ENCODE measurements around the gene SNCAIP.
"Not testable (repeated sequence)": the region's sequence is repeated elsewhere in the genome, so short reads cannot be mapped to it uniquely, and the experiment has no call there.

The SNCAIP gene

DNA sequence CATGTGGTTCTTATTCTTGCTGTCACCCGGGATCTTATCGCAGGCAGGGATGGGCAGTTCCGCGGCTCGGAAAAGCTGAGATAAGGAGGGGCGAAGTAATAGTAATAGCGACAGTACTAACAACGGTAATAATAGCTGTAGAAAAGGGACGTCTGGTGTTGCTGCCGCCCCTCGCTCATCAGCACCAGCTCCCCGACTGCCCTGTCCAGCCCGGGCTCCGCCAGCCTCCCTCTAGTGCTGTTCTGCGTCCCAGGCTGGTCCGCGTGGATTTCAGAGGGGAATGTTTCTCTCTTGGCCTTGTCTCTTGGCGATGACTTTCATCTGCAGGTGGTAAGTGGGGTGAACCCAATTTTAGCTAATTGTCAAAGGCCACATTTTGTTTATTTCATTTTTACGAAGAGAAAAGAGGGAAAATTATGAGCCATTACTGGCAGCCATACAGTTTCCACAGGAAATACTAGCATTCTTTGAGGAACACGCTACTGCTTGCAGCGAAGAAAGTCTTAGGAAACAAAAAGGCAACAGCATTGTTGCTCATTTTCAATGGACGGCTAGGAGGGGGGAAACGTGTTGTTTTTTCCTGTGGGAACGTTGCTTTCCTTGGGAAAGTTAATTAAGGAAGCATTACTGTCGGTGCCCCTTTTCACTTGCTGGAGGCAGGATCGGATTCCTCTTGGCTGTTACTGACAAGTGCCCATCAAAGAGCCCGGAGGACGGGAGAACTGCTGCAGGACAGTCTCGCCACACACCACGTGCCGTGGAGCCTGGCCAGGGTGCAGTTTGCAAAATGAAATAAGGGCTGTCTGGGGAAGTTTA is 762 bp downstream of the SNCAIP start:
- DNase-seq (ENCODE audit: extremely low read depth in 1 of 2, low read depth in 1 of 2) = no peak

DNA sequence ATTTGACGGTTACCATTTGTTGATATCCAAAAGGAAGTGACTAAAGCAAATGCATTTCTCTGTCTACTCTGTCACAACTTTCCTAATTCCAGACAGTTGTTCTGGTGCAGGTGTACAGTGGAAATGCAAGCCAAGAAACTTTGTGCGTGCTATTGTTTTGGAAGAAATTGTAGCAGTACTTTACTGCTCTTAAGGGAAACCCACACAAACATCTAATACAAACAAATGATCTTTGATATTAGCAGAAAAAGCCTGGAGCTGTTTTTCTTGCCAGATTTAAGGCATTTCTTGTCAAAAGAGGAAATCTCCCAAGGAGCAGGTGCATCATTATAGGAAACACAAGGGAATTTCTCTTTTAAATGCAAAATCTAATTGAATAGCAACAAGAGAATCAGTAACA is 2.0 kb downstream of the SNCAIP start:
- DNase-seq (ENCODE audit: extremely low read depth in 1 of 2, low read depth in 1 of 2) = no peak

DNA sequence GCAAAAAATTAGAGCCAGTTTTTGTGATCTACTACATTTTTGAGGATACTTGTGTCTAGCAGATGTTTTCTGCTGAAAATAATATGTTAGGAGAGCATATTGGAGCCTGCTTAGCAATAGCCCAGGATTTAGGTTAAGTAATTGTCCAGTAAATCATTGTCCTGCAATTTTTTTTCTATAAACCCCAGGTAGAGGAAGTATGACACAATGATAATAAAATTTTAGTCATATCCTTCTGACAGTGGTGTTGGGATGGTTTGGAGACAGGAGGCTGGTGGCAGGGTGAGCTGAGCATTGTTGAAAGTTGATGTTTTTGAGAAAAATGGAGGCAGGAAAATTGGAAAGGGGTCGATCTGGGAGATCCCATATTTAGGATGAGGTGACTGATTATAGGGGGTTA is 3.5 kb downstream of the SNCAIP start:
- DNase-seq (ENCODE audit: extremely low read depth in 1 of 2, low read depth in 1 of 2) = no peak

DNA sequence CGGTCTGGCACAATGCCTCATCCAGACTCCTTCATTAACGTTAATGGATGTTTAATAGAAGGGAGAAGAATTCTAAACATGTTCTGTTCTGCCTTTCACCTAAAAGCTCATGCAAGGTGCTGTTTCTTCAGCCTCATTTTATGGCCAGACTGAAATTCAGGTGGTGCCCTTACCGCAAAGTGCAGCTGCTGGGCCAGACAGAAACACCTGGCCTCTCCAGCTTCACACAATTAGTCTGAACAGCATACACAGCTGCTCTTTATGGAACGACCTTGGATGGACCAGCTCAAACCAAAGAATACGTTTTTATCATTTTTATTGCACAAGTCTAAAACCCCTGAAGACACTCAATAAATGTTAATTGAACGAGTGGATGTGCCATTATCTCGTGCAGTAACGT is 4.6 kb downstream of the SNCAIP start:
- no peak for DNase-seq (ENCODE audit: extremely low read depth in 1 of 2, low read depth in 1 of 2)

DNA sequence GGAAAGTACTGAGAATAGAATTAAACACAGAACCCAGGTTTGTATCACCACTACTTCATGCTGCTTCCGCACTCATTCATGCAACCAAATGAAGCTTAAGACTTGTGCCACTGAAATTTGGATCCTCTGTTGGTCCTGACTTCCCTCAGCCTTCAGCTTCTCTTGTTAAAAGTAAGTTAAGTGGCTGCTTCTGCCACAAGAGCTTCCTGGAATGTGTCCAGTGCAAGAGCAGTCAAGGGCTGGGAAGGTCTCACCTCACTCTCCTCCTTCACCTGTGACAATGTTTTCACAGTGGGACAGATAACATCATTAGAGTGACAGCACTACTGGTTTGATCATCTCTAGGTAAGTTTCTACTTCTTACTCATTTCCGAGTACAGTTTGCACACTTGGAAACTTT is 7.9 kb downstream of the SNCAIP start:
- no peak for DNase-seq (ENCODE audit: extremely low read depth in 1 of 2, low read depth in 1 of 2)

DNA sequence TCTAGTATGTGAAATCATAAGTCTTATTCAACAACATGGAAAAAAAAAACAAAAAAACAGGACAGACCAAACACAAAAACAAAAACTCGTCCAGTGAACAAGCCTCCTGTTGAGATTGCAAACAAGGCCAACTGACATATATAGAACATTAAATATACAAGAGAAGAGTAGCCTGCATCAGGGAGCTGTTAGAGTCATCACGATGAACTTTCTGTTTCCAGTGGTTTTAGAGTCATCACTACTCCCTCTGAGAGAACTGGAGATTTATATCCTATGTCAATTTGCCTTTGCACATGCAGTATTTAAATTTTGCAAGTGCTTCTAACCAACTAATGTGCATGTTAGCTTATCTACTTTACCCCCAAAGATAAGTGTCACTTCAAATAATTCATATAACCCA is 9.9 kb downstream of the SNCAIP start:
- no peak for DNase-seq (ENCODE audit: extremely low read depth in 1 of 2, low read depth in 1 of 2)

DNA sequence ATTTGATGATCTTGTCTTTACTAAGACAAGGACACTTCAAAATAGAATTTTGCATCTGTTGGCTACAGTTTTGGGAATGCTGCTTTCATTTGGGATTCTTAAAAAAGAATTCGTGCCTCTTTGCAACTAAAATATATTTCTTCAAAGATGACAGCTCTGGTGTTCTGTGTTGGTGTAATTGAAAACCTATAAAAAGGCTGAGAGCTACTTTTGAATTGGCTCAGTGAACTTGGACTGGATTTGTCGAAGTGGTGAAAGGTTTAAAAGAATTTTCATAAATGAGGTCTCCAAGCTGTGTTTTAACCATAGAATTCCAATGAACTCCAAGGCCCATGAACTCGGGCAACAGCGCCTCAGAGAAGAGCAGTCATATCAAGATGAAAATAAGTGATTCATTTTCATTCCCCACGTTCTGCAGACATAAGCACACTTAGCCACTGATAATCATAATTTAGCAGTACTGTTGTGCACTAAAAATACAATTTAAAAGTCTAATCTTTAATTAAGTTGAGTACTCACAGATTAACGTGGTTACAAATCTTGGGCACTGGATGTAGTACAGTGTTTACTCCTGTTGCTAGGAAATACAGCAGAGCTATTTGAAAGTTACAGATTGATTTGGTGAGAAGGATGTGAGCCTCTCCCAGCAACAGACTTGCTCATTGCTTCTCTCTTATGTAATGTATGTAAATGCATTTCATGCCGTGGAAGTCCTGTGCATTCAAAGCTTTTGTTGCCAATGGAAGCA is 10.9 kb downstream of the SNCAIP start:
- DNase-seq (ENCODE audit: extremely low read depth in 1 of 2, low read depth in 1 of 2) = no peak

DNA sequence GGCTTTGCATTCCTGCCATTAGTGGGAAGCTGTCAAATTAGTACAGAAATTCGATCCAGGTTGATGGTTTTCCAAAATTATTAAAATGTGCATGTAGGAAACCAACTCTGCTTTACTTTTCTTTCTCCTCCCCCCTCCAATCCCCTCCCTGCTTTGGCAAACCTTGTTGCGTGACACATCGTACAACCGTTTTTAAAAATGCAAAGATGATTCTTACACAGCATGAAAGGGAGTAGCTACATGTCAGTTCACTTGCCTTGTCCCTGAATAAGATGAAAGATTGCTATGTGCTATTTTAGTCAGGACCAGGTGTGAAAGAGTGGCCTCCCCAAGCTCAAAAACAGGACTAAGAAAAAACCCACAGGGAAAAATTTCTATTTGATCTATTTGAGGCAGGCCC is 11.7 kb downstream of the SNCAIP start:
- DNase-seq (ENCODE audit: extremely low read depth in 1 of 2, low read depth in 1 of 2) = no peak

DNA sequence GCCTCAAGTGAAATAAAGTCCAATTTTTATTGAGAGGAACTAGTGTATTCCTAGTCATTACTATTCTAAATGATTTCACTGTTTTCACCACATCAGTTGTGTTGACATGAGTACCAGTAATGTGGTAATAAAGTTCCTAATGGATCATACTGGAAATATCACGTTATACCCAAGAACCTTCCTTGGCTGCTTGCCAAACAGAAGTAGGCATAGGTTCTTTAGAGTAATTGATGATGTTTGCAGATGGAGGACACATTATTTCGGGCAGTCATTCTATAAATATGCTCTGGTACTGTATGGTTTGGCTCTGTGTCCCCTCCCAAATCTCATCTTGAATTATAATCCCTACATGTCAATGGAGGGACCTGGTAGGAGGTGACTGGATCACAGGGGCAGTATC is 15.1 kb downstream of the SNCAIP start:
- no peak for DNase-seq (ENCODE audit: extremely low read depth in 1 of 2, low read depth in 1 of 2)

DNA sequence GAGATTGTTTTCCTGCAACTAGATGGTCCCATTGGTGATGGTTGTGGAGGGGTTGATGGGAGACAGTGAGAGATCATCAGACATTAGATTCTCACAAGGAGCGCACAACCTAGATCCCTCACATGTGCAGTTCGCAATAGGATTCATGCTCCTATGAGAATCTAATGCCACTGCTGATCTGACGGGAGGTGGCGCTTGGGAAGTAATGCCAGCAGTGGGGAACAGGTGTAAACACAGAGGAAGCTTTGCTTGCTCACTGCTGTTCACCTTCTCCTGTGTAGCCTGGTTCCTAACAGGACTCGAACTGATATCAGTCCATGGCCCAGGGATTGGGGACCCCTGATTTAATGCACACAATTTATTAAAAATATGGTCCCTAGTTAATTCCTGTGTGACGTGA is 18.8 kb downstream of the SNCAIP start:
- DNase-seq (ENCODE audit: extremely low read depth in 1 of 2, low read depth in 1 of 2) = no peak

DNA sequence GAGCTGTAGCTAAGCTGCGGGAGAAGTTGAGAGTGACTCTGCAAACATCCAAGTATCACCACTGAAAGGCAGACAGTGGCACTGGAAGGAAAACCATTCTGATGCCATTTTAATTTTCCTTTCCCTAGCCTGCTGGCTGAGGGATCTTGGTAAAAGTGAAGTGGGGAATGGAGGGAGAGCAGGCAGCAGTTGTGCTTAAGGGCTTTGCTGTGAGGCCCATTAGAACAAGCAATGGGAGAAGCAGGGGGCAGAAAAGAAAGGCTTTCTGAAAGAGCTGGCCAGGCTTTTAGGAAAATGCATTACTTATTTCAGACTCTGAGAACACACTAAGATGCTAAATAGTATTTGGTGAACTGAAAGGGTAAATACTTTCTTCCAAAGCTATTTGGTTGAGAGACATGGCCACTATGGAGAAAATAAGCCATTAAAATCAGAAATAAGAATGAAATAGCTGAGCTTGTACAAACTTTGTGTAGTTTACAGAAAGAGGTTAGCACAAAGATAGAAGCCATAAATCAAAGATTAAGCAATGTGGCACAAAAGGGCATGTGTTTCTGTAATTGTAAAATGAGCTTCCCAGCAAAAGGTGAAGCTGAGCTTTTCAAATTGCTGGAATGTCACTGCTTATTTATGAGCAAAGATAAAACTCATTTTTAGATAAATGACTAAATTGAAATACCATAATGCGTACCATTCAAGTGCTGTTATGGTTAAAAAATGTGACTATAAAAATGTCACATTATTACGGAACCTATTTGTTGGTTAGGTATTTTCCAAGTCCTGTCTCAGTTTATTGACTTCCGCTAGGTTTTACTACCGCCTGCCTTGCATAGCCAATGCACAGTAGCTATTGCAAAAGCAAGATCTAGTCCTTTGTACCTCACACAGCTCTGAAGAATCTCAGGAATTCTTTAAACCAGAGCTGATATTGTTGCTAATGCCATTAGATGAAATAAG is 20.8 kb downstream of the SNCAIP start:
- DNase-seq (ENCODE audit: extremely low read depth in 1 of 2, low read depth in 1 of 2) = no peak

DNA sequence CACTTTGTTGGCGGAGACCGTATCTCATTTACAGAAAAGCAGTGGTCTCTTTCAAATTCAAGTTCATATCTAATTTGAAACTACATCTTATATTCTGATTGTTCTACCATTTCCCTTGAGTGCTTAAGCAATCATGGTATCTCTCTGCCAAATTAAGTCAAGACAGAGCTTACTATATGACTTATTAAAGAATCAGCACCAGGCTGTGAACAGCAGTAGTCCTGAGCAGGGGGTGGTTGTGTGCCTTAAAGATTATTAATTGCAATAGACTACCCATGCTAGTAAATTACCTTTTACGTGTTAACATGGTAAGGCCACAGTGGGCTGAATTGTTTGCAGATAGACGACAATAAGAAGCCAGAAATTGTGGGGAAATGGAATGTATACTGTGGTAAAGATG is 21.5 kb downstream of the SNCAIP start:
- no peak for DNase-seq (ENCODE audit: extremely low read depth in 1 of 2, low read depth in 1 of 2)

DNA sequence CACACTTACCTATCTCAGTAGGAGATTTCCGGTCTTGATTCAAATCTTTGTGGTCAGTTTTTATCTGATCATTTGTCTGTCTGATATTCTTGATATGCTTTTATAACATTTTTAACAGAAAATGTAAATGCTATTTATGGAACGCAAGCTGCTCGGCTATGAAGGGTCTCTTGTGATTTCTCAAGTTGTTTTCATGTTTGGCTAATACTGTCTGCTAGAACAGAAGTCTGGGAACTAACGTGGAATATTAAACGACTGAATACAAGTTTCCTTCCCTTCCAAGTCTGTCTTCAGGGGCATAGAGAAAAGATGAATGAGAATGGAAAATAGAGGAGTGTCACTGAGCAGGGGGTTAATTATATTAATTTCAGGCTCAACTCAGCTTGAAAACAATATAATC is 27.6 kb downstream of the SNCAIP start:
- DNase-seq (ENCODE audit: extremely low read depth in 1 of 2, low read depth in 1 of 2) = no peak

DNA sequence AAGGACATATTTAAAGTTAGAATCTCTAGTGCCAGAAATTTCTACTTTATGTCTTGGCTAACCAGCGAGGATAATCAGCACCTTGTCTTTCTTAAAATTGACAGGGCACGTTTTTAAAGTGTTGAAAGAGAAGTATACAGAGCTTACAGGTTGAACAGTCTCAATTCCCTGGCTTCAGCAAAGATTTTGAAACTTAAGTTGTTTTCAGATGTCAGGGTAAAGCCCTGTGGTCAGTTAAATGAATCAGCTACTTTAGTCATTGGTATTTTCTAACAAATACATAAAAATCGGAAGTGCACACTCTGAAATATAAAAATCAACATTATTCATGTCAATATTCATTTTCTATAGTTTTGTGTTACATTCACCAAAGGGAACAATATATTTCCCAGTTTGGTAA is 29.1 kb downstream of the SNCAIP start:
- no peak for DNase-seq (ENCODE audit: extremely low read depth in 1 of 2, low read depth in 1 of 2)

DNA sequence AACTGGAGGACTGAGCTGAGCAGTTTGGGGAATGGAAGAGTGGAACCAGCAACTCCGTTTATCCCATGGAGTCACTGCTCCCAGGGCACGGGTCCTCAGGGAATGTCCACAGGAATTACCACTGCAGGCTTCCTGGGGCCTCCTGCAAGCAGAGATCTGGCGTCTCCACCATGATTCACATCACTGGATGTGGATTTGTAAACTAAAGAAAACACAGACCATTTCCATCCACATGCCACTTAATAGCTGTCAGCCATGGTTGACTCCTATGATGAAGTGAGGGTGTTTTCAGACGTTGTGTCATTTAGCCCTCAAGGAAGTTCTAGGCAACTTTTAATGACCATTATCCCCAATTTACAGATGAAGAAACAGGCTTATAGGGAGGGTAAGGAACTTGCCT is 30.2 kb downstream of the SNCAIP start:
- DNase-seq (ENCODE audit: extremely low read depth in 1 of 2, low read depth in 1 of 2) = no peak

DNA sequence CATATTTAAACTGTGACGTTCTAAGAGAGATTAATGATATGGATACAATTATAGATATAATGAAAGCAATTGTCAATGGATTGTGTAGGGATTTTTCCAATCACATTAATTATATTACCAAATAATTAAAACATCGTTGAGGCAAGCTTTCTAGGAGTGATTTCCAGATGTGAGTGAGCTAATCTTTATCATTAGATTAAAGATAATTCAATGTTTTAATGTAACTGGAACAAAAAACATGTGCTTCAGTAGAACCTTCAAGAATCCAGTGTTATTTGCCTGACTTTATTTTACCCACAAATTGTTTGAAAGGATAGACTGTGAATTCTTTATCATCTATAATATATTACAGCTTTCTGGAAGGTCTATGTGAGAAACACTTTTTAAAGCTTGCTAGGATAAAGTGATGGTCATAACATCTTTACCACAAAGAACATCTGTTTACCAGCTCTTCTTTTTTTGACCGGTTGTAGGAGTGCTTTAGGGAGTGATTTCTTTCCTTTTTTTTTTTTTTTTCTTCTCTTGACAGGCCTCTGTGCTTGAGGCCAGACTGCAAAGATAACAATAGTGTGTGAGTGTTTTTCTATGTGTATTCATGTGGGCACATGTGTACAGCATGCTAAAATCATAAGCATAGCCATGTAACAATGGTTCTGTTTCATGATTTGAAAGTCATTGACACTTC is 35.0 kb downstream of the SNCAIP start:
- DNase-seq (ENCODE audit: extremely low read depth in 1 of 2, low read depth in 1 of 2) = no peak

DNA sequence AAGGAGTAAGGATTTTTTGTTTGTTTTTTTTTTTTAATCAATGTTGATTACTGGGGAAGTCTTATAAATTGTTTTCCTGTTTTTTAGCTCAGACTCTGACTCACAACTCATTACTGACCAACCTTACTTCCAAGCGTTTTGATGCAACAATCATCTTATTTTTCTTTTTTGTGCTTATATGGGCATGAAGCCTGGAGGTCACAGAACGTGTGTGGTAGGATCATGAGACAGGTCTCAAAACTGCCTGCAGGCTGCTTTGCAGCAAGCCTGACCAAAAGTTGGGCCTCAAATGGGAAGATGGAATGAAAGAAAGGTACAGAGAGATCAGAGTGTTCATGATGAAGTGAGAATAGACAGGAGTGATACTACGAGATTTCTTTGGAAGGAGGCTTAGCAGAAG is 38.5 kb downstream of the SNCAIP start:
- DNase-seq (ENCODE audit: extremely low read depth in 1 of 2, low read depth in 1 of 2) = no peak

DNA sequence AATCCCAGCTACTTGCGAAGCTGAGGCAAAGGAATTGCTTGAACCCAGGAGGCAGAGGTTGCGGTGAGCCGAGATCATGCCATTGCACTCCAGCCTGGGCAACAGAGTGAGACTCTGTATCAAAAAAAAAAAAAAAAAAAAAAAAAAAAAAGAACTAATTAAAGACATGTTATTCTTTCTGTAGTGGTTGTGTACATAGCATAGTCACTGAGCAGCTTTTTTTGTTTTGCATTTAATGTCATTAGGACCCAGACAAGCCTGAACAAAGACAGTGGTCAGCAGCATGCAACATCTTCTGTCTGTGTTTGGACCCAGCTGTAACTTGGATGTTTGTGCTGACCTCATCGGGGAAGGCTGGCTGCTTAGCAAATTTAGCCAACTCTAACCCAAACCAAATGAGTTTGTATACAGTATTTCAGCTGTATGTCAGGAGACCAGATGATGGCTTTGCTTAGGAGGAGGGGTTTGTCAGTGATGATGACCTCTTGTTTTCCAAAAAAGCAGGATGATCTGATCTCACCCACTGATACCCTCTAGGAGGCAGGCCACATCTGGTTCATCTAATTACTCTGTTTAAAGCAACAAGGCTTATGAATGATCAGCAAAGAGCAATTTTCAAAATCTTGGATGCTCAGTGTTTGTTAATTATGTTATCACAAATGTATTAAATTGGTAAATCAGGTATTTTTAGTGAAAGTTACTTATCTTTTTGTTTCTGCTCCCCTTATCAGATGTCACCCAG is 39.5 kb downstream of the SNCAIP start:
- DNase-seq (ENCODE audit: extremely low read depth in 1 of 2, low read depth in 1 of 2) = no peak

DNA sequence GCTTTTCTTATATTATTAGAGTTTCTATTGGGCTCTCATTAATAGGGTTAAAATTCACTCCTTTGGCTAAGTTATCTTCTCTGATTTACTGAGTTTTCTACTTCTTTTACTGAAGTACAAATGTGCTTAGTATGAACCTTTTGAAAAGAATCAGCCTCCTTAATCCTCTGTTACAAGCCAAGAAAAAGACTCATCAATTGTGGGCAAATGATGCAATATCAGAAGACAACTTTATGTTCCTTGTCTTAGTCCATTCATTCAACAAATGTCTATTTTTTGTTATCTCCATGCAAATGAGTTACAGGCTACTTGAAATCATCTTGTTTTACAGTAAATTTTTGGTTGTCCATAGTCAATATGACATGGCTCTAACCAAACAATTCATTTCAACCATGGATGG is 40.3 kb downstream of the SNCAIP start:
- no peak for DNase-seq (ENCODE audit: extremely low read depth in 1 of 2, low read depth in 1 of 2)

DNA sequence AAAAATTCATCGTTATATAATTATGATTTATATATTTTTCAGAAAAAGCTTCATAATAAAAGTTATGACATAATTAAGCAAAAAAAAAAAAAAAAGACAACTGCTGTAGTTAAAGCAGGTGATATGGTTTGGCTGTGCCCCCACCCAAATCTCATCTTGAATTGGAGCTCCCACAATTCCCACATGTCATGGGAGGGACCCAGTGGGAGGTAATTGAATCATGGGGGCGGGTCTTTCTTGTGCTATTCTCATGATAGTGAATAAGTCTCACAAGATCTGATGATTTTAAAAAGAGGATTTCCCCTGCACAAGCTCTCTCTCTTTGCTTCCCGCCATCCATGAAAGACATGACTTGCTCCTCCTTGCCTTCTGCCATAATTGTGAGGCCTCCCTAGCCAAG is 41.3 kb downstream of the SNCAIP start:
- not testable (repeated sequence) for DNase-seq (ENCODE audit: extremely low read depth in 1 of 2, low read depth in 1 of 2)
